ENCODE results near the gene SCARF1. TPM values are rescaled to one million over a fixed set of nuclear protein-coding genes. Genes with fewer than 3 reads are reported as not detected.

The SCARF1 gene
- total and polyA plus RNA-seq, 10 donors, result 5.1 to 112 (median 60.3) TPM

- WGBS, 5 donors, result 82 to 88% (median 85%) methylated on average over 12 of the region's 12 CpGs
- H3K27me3 ChIP-seq (replicated peaks in 1 of 7), result no peaks in the 10 kb centered on the region
- H3K4me1 ChIP-seq, result peaks cover 15 to 76% (median 54%) of the 10 kb centered on the region in 6 donors
- H3K4me3 ChIP-seq, result no peak overlapping the region
- no peak for DNase-seq
- intact Hi-C loops (cut with DNase I; ENCODE audit: low total_unique reads), result loop anchor here (5.0 kb wide), 1 partner anchor 62 kb away; the partner anchor contains the start of gene PITPNA
- TF ChIP-seq, protein P1, sequence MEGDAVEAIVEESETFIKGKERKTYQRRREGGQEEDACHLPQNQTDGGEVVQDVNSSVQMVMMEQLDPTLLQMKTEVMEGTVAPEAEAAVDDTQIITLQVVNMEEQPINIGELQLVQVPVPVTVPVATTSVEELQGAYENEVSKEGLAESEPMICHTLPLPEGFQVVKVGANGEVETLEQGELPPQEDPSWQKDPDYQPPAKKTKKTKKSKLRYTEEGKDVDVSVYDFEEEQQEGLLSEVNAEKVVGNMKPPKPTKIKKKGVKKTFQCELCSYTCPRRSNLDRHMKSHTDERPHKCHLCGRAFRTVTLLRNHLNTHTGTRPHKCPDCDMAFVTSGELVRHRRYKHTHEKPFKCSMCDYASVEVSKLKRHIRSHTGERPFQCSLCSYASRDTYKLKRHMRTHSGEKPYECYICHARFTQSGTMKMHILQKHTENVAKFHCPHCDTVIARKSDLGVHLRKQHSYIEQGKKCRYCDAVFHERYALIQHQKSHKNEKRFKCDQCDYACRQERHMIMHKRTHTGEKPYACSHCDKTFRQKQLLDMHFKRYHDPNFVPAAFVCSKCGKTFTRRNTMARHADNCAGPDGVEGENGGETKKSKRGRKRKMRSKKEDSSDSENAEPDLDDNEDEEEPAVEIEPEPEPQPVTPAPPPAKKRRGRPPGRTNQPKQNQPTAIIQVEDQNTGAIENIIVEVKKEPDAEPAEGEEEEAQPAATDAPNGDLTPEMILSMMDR (IDR thresholded peaks at IDR 0.05 in 8 of 11, conservative IDR thresholded peaks at IDR 0.05 in 3 of 11), result no peak
- H3K9me3 ChIP-seq, result no peaks in the 10 kb centered on the region
- H3K27ac ChIP-seq, result peak overlapping the region in 3 of 8 donors; percentile 94 to 99 (median 98)
- peaks cover 0 to 58% (median 2%) of the 10 kb centered on the region in 6 donors for H3K36me3 ChIP-seq
Observed at GRCh38 chr17:1624650-1625049, 20.9 kb downstream of the SCARF1 start.

GRCh38 chr17:1623057-1623630 lies 22.4 kb downstream of the SCARF1 start:
- Histone ChIP-seq H3K36me3 (peaks cover 0 to 73% (median 2%) of the 10 kb centered on the region in 6 donors), H3K4me1 (peaks cover 15 to 78% (median 53%) of the 10 kb centered on the region in 6 donors), H3K9me3 (no peaks in the 10 kb centered on the region), H3K4me3 (no peak overlapping the region), H3K27ac (peak overlapping the region in 3 of 8 donors; percentile 21 to 39 (median 28)), H3K27me3 (replicated peaks in 1 of 7) (no peaks in the 10 kb centered on the region)
- WGBS, 5 donors, result 73 to 83% (median 82%) methylated on average over 13 to 14 of the region's 14 CpGs
- intact Hi-C loops (cut with DNase I; ENCODE audit: low total_unique reads), result no loop called here
- DNase-seq, result no peak
- TF ChIP-seq POLR2A (IDR thresholded peaks at IDR 0.05), result no peak
- TF ChIP-seq POLR2AphosphoS5 (IDR thresholded peaks at IDR 0.05), result peak; percentile 46 to 59 (median 50)

DNA sequence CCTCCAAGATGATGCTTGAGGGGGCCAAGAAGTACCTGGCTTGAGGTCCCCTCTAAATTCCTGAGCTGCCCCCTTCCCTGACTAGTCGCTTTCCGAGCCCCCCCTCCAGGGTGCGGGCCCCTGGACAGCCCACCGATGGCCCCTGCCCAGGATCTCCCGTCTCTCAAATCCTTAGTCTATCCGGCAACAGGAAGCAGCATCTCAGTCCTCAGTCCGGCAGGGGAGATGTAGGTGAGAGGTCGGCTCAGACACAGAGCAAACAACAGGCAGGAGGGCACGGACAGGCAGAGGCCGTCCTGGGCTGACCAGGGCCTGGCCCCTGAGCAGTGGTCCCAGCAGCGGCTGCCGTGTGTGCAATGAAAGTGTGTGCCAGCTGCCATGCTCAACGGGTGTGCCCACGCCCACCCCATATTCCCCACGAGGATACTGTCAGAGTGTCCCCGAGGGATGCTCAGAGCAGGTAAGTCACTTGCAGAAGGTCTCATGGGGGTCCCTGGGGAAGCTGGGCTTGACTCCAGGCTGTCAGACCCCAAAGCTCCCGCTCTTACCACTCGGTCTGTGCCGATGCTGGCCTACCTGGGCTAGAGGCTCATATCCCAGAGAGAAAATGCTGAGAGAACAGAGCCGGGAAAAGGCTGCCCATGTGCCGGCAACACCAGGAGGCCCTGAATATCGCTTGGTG lies 24.1 kb downstream of the SCARF1 start:
- TF ChIP-seq, protein P1 (IDR thresholded peaks at IDR 0.05 in 8 of 11, conservative IDR thresholded peaks at IDR 0.05 in 3 of 11), result no peak
- peak in 2 of 3 donors; percentile 17 to 26 for TF ChIP-seq POLR2AphosphoS5 (IDR thresholded peaks at IDR 0.05)
- TF ChIP-seq POLR2A (IDR thresholded peaks at IDR 0.05), result no peak
- H3K27me3 ChIP-seq (replicated peaks in 1 of 7), result no peaks in the 10 kb centered on the region
- DNase-seq, result no peak
- peaks cover 7 to 78% (median 48%) of the 10 kb centered on the region in 6 donors for H3K4me1 ChIP-seq
- no peaks in the 10 kb centered on the region for H3K9me3 ChIP-seq
- peaks cover 0 to 87% (median 2%) of the 10 kb centered on the region in 6 donors for H3K36me3 ChIP-seq
- peak overlapping the region in 1 of 8 donors; percentile 14 for H3K27ac ChIP-seq
- intact Hi-C loops (cut with DNase I; ENCODE audit: low total_unique reads), result no loop called here
- no peak overlapping the region for H3K4me3 ChIP-seq
- 68 to 87% (median 76%) methylated on average over 8 to 22 of the region's 22 CpGs for WGBS, 5 donors

- TF ChIP-seq POLR2A (IDR thresholded peaks at IDR 0.05), result no peak
- TF ChIP-seq, protein P1 (IDR thresholded peaks at IDR 0.05 in 8 of 11, conservative IDR thresholded peaks at IDR 0.05 in 3 of 11), result no peak
- TF ChIP-seq POLR2AphosphoS5 (IDR thresholded peaks at IDR 0.05), result peak in 1 of 3 donors; percentile 23
- intact Hi-C loops (cut with DNase I; ENCODE audit: low total_unique reads), result no loop called here
- WGBS, 5 donors, result 74 to 90% (median 87%) methylated on average over 4 to 13 of the region's 13 CpGs
- H3K4me1 ChIP-seq, result peaks cover 1 to 71% (median 39%) of the 10 kb centered on the region in 6 donors
- H3K27me3 ChIP-seq (replicated peaks in 1 of 7), result no peaks in the 10 kb centered on the region
- H3K4me3 ChIP-seq, result no peak overlapping the region
- no peak for DNase-seq
- H3K27ac ChIP-seq, result no peak overlapping the region
- no peaks in the 10 kb centered on the region for H3K9me3 ChIP-seq
- H3K36me3 ChIP-seq, result peaks cover 0 to 93% (median 2%) of the 10 kb centered on the region in 6 donors
Observed at GRCh38 chr17:1620486-1620885, 25.0 kb downstream of the SCARF1 start.
